ENCODE data around the gene HABP2.

The HABP2 gene

GRCh38 chr10:113557424-113557862 is 4.6 kb downstream of the HABP2 start:
- no peak for DNase-seq (ENCODE audit: extremely low spot score)
- no peak for TF ChIP-seq CTCF (IDR thresholded peaks at IDR 0.05; ENCODE audit: control extremely low read depth, extremely low read depth, low read depth, missing control alignments)
- CTCF ChIA-PET: no interaction called here
- POLR2A ChIA-PET: no interaction called here

GRCh38 chr10:113557903-113558321 is 5.1 kb downstream of the HABP2 start:
- TF ChIP-seq CTCF (IDR thresholded peaks at IDR 0.05; ENCODE audit: control extremely low read depth, extremely low read depth, low read depth, missing control alignments): no peak
- no peak for DNase-seq (ENCODE audit: extremely low spot score)
- CTCF ChIA-PET: interaction anchor here (2.2 kb wide), 1 partner anchor 15 kb away, joined by 6 read pairs; no protein-coding TSS in a partner anchor
- POLR2A ChIA-PET: no interaction called here

GRCh38 chr10:113560071-113560470 is 7.2 kb downstream of the HABP2 start:
- POLR2A ChIA-PET: no interaction called here
- CTCF ChIA-PET: interaction anchor here (0.8 to 2.2 kb wide), 2 partner anchors 13 to 106 kb away, joined by 3 to 6 read pairs; no protein-coding TSS in a partner anchor

GRCh38 chr10:113561214-113561613 is 8.4 kb downstream of the HABP2 start:
- no peak for TF ChIP-seq CTCF (IDR thresholded peaks at IDR 0.05; ENCODE audit: control extremely low read depth, extremely low read depth, low read depth, missing control alignments)
- ChIA-PET CTCF (no interaction called here), POLR2A (interaction anchor here (0.5 kb wide), 1 partner anchor 284 kb away, joined by 3 read pairs; no protein-coding TSS in a partner anchor)
- DNase-seq (ENCODE audit: extremely low spot score): no peak

More at GRCh38 chr10:113560071-113560470, 7.2 kb downstream of the HABP2 start:
- no peak for DNase-seq (ENCODE audit: extremely low spot score)
- no peak for TF ChIP-seq CTCF (IDR thresholded peaks at IDR 0.05; ENCODE audit: control extremely low read depth, extremely low read depth, low read depth, missing control alignments)

- no peak for DNase-seq (ENCODE audit: extremely low spot score)
- POLR2A ChIA-PET: no interaction called here
- TF ChIP-seq CTCF (IDR thresholded peaks at IDR 0.05; ENCODE audit: control extremely low read depth, extremely low read depth, low read depth, missing control alignments): no peak
- CTCF ChIA-PET: interaction anchor here (0.9 to 3.9 kb wide), 13 partner anchors 8 to 840 kb away, joined by 3 to 28 read pairs (median 7); partner anchors contain the start of gene HABP2
Observed at GRCh38 chr10:113562069-113562468, 9.2 kb downstream of the HABP2 start.

- ChIA-PET POLR2A (interaction anchor here (0.5 kb wide), 1 partner anchor 1090 kb away, joined by 7 read pairs; no protein-coding TSS in a partner anchor), CTCF (interaction anchor here (0.9 to 3.9 kb wide), 18 partner anchors 8 to 841 kb away, joined by 3 to 28 read pairs (median 6); partner anchors contain the start of gene HABP2)
- no peak for DNase-seq (ENCODE audit: extremely low spot score)
- no peak for TF ChIP-seq CTCF (IDR thresholded peaks at IDR 0.05; ENCODE audit: control extremely low read depth, extremely low read depth, low read depth, missing control alignments)
Observed at GRCh38 chr10:113562704-113563103, 9.9 kb downstream of the HABP2 start.
